Smooth muscle cell (in vitro differentiated cells): ENCODE results near the gene FGF12. TPM values are rescaled to one million over a fixed set of nuclear protein-coding genes. Genes with fewer than 3 reads are reported as not detected.

Source experiments
- DNase-seq: peaks from one replicate; lab custom pipeline; 2025; ENCODE audit not compliant: unreplicated experiment; lab: John Stamatoyannopoulos, UW
- H2AFZ ChIP-seq: fragments of 200-600 bp; sonication (generic); 2 replicates; pipeline ENCODE4 v1.6.0; 2016; ENCODE audit warnings: antibody characterized with exemption, low read depth, mild to moderate bottlenecking
- H3F3A ChIP-seq: fragments of 200-600 bp; sonication (generic); 2 replicates; pipeline ENCODE4 v1.6.0; 2017; ENCODE audit warnings: antibody characterized with exemption, low read depth
- H3K27ac ChIP-seq: fragments of 200-600 bp; sonication (generic); 2 replicates; pipeline ENCODE4 v1.5.1; 2016; ENCODE audit warnings: low read depth, mild to moderate bottlenecking
- H3K27me3 ChIP-seq: fragments of 200-600 bp; sonication (generic); 2 replicates; pipeline ENCODE4 v1.6.1; 2016; ENCODE audit warnings: low read depth, mild to moderate bottlenecking
- H3K36me3 ChIP-seq: fragments of 200-600 bp; sonication (generic); 2 replicates; pipeline ENCODE4 v1.5.1; 2016; ENCODE audit warnings: low read depth
- H3K4me1 ChIP-seq: fragments of 200-600 bp; sonication (generic); 2 replicates; pipeline ENCODE4 v1.5.1; 2016; ENCODE audit warnings: low read depth
- H3K4me2 ChIP-seq: fragments of 200-600 bp; sonication (generic); 2 replicates; pipeline ENCODE4 v1.6.0; 2016; ENCODE audit warnings: mild to moderate bottlenecking
- H3K4me3 ChIP-seq: fragments of 200-600 bp; sonication (generic); 2 replicates; pipeline ENCODE4 v1.5.1; 2016; ENCODE audit warnings: mild to moderate bottlenecking
- H3K79me2 ChIP-seq: fragments of 200-600 bp; sonication (generic); 2 replicates; pipeline ENCODE4 v1.6.0; 2016; ENCODE audit warnings: low read depth, mild to moderate bottlenecking
- H3K9ac ChIP-seq: fragments of 200-600 bp; sonication (generic); 2 replicates; pipeline ENCODE4 v1.6.0; 2016; ENCODE audit warnings: low read depth
- H3K9me3 ChIP-seq: fragments of 200-600 bp; sonication (generic); replicated peaks from 2 replicates; pipeline ENCODE4 v1.5.1; 2016; ENCODE audit warnings: low read depth
- H4K20me1 ChIP-seq: fragments of 200-600 bp; sonication (generic); 2 replicates; pipeline ENCODE4 v1.6.0; 2016; ENCODE audit warnings: low read depth
- WGBS: methylation state at CpG from one replicate; pipeline ENCODE4 v1.1.7; 2016; ENCODE audit warnings: low lambda C conversion rate; 5-methylcytosine and 5-hydroxymethylcytosine counted together
- polyA plus RNA-seq: library from polyadenylated mRNA; unstranded; fragments of >200 nt; fragmentation: Nextera tagmentation; extraction: Ambion mirVana; gene quantifications from 2 replicates; pipeline ENCODE4 v1.2.1, GENCODE V29; 2016
- total RNA-seq: library from RNA; depleted of rRNA; stranded (reverse); fragments of >200 nt; gene quantifications from 2 replicates; pipeline ENCODE4 v1.2.3, GENCODE V29; 2014
- TF ChIP-seq, protein P1 (sequence below): fragments of 200-600 bp; sonication (generic); IDR thresholded peaks from 2 replicates; pipeline ENCODE4 v1.5.1; 2017; ENCODE audit warnings: borderline replicate concordance, mild to moderate bottlenecking, antibody characterized with exemption; ENCODE audit not compliant: insufficient read depth, poor library complexity, severe bottlenecking

FGF12 gene
- total and polyA plus RNA-seq, 2 experiments from 2014 or later, result 0.47 to 1.0 TPM

DNA sequence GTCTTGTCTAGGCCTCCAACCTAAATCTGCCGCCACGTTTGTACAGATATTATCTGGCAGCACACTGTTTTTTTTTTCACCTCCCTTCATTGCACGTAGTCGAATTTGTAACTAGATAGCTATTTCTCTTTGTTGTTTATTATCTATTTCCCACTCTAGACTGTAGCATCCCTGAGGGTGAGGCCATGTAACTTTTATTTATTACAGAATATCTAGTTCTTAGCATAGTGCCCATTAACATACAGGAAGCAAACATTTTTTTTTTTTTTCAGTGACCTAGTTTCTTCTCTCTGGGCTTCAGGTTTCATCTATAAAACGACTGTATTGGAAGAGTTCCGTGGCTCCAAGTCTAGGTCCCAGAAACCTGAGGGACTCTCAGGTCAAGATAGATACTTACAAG is 354.3 kb downstream of the FGF12 start:
- TF ChIP-seq, protein P1, sequence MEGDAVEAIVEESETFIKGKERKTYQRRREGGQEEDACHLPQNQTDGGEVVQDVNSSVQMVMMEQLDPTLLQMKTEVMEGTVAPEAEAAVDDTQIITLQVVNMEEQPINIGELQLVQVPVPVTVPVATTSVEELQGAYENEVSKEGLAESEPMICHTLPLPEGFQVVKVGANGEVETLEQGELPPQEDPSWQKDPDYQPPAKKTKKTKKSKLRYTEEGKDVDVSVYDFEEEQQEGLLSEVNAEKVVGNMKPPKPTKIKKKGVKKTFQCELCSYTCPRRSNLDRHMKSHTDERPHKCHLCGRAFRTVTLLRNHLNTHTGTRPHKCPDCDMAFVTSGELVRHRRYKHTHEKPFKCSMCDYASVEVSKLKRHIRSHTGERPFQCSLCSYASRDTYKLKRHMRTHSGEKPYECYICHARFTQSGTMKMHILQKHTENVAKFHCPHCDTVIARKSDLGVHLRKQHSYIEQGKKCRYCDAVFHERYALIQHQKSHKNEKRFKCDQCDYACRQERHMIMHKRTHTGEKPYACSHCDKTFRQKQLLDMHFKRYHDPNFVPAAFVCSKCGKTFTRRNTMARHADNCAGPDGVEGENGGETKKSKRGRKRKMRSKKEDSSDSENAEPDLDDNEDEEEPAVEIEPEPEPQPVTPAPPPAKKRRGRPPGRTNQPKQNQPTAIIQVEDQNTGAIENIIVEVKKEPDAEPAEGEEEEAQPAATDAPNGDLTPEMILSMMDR, result no peak
- Histone ChIP-seq H3K4me2 (no peak overlapping the region), H4K20me1 (no peaks in the 10 kb centered on the region), H3K4me1 (no peaks in the 10 kb centered on the region), H3K36me3 (no peaks in the 10 kb centered on the region), H3K9me3 (no peaks in the 10 kb centered on the region), H3K79me2 (no peaks in the 10 kb centered on the region), H3K9ac (no peak overlapping the region), H3K27me3 (no peaks in the 10 kb centered on the region), H3K4me3 (no peak overlapping the region), H2AFZ (no peak overlapping the region), H3F3A (no peaks in the 10 kb centered on the region), H3K27ac (no peak overlapping the region)
- DNase-seq, result no peak
- 89% methylated on average over 6 of the region's 6 CpGs for WGBS

DNA sequence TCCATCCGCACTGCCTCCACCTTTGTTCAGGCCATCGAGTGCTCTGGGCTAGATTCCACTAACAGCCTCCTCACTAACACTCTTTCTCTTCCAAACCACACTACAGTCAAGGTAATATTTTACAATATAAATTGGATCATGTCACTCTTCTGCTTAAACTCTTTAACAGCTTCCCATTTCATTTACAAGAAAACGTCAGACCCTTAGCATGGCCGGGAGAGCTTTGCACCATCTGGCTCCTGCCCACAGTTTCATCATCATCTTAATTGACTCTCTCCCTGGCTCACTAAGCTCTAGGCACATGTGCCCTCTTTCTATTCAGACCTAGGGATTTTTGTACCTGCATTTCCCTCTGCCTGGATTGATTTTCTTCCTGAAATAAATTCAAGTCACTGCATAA is 354.7 kb downstream of the FGF12 start:
- Histone ChIP-seq H3K4me2 (no peak overlapping the region), H3K79me2 (no peaks in the 10 kb centered on the region), H3K27ac (no peak overlapping the region), H3K9ac (no peak overlapping the region), H3K4me3 (no peak overlapping the region), H4K20me1 (no peaks in the 10 kb centered on the region), H3K4me1 (no peaks in the 10 kb centered on the region), H3K9me3 (no peaks in the 10 kb centered on the region), H3F3A (no peaks in the 10 kb centered on the region), H3K27me3 (no peaks in the 10 kb centered on the region), H2AFZ (no peak overlapping the region), H3K36me3 (no peaks in the 10 kb centered on the region)
- no peak for DNase-seq
- 70% methylated on average over 4 of the region's 4 CpGs for WGBS
- TF ChIP-seq, protein P1, result no peak

DNA sequence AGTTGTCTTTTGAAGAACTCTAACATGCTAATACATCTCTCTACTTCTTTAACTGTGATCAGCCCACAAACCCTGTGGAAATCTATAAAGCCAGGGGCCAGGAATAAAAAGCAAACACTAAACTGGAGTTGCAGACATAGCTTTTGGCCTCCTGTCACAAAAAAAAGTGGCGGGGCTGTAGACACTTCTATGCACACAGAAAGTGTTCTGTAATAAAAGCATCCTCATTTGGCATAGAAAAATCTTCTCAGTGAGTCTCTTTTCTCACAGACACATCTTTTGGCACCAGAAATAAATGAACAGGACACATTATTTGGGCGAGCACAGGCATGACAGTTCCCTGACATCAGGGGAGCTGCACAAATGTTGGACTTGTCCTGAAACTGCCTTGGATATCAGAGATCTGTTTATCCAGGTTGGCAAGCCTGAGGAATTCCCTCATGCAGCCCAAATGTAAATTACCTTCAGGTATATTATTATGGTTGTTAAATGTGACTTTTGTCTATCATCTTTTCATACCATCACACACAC is 355.4 kb downstream of the FGF12 start:
- no peak overlapping the region for H3K9ac ChIP-seq
- no peaks in the 10 kb centered on the region for H3K27me3 ChIP-seq
- 79% methylated on average over 2 of the region's 2 CpGs for WGBS
- H3K27ac ChIP-seq, result no peak overlapping the region
- no peaks in the 10 kb centered on the region for H4K20me1 ChIP-seq
- no peaks in the 10 kb centered on the region for H3K4me1 ChIP-seq
- H3K36me3 ChIP-seq, result no peaks in the 10 kb centered on the region
- DNase-seq, result no peak
- peak overlapping the region; percentile 20 for H3K4me2 ChIP-seq
- H3F3A ChIP-seq, result no peaks in the 10 kb centered on the region
- H3K9me3 ChIP-seq, result no peaks in the 10 kb centered on the region
- H3K79me2 ChIP-seq, result no peaks in the 10 kb centered on the region
- TF ChIP-seq, protein P1, result no peak
- H3K4me3 ChIP-seq, result no peak overlapping the region
- H2AFZ ChIP-seq, result no peak overlapping the region

DNA sequence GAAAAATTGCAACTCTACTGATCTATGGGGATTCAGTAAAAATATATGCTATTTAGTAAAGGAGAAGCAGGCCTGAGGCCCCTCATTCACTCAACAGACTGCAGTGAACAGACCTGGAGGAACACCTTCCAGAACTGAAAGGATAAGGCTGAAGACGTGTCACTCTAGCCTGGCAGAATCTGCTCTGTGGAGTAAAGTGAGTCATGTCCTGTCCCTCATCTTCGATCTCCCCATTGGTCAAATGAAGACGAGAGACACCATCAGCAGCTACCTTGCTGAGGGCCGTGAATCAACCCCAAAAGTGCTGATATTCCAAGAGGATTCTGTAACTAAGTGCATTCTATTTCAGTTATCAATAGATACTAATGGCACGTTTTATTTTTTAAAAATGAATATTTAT is 359.7 kb downstream of the FGF12 start:
- DNase-seq, result no peak
- H3K27me3 ChIP-seq, result no peaks in the 10 kb centered on the region
- WGBS, result 75% methylated on average over 5 of the region's 5 CpGs
- no peaks in the 10 kb centered on the region for H3K36me3 ChIP-seq
- H3K9me3 ChIP-seq, result no peaks in the 10 kb centered on the region
- no peak overlapping the region for H2AFZ ChIP-seq
- no peaks in the 10 kb centered on the region for H3K4me1 ChIP-seq
- no peak overlapping the region for H3K4me3 ChIP-seq
- H3K9ac ChIP-seq, result no peak overlapping the region
- no peak overlapping the region for H3K4me2 ChIP-seq
- H4K20me1 ChIP-seq, result no peaks in the 10 kb centered on the region
- no peak overlapping the region for H3K27ac ChIP-seq
- H3K79me2 ChIP-seq, result no peaks in the 10 kb centered on the region
- TF ChIP-seq, protein P1, result no peak
- H3F3A ChIP-seq, result no peaks in the 10 kb centered on the region
